ENCODE results near the gene CAMK2B.

CAMK2B gene

DNA sequence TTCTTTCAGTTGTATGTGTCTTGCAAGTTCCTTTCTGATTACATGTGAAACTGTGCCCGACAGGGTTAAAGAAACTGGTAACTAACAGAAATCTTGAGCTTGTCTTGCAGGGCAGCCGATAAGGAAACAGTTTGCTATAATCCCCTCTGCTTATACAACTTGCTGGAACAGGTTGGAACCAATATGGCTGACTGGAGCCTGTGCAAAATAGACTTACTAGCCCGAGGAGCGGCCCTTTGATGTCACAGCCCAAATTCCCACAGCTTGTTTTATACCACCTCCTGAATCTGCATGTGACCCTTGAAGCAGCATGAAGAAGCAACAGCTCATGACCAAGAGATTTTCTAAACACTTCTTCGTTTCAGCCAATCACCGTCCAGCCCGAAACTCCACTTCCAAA, 127.9 kb downstream of the CAMK2B start:
- no peak overlapping the region for H3K4me3 ChIP-seq (ENCODE audit: low read depth, low read length)
- no peak for DNase-seq (ENCODE audit: low read depth)
- TF ChIP-seq, protein P1, sequence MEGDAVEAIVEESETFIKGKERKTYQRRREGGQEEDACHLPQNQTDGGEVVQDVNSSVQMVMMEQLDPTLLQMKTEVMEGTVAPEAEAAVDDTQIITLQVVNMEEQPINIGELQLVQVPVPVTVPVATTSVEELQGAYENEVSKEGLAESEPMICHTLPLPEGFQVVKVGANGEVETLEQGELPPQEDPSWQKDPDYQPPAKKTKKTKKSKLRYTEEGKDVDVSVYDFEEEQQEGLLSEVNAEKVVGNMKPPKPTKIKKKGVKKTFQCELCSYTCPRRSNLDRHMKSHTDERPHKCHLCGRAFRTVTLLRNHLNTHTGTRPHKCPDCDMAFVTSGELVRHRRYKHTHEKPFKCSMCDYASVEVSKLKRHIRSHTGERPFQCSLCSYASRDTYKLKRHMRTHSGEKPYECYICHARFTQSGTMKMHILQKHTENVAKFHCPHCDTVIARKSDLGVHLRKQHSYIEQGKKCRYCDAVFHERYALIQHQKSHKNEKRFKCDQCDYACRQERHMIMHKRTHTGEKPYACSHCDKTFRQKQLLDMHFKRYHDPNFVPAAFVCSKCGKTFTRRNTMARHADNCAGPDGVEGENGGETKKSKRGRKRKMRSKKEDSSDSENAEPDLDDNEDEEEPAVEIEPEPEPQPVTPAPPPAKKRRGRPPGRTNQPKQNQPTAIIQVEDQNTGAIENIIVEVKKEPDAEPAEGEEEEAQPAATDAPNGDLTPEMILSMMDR (IDR thresholded peaks at IDR 0.05; ENCODE audit: control insufficient read depth, extremely low read depth, insufficient read depth): no peak

DNA sequence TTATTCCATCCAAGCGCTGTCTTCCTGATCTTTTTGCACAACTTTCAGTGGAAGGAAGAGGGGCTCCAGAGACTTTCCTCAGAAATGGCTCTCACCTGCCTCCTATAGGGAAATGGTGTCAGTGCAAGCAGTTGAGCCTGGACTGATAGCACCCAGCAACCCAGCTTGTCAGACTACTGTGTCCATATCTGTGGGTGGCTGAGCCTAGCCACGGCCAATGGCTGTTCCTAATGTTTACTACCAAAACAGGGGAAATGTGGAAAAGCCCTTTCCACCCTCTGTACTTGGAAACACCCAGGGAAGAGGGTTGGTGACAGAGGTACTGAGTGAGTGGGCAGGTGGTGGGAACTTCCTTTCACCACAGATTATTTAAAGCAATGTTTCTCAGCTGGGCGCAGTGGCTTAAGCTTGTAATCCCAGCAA, 128.9 kb downstream of the CAMK2B start:
- no peak overlapping the region for H3K4me3 ChIP-seq (ENCODE audit: low read depth, low read length)
- TF ChIP-seq, protein P1 (IDR thresholded peaks at IDR 0.05; ENCODE audit: control insufficient read depth, extremely low read depth, insufficient read depth): peak; percentile 54
- DNase-seq (ENCODE audit: low read depth): no peak

DNA sequence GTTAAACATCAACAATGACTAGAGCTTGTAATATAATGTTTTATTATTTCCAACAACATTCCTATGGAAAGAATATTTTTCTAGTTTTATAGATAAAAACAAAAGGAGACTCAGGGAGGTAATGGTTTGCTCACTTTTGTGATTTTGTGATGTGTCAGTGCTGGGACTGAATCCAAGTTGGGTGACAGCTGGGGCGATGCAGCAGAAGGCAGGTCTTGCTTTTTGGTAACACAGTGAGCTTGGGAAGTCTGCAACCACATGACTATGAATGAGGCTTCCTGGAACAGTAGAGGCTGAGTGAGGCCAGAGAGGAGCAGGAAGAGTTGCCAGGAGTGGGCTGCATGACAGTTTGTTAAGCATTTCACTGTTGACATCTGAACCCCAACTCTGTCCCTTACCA, 129.5 kb downstream of the CAMK2B start:
- TF ChIP-seq, protein P1 (IDR thresholded peaks at IDR 0.05; ENCODE audit: control insufficient read depth, extremely low read depth, insufficient read depth): no peak
- no peak overlapping the region for H3K4me3 ChIP-seq (ENCODE audit: low read depth, low read length)
- no peak for DNase-seq (ENCODE audit: low read depth)

GRCh38 chr7:44194562-44195145, 130.7 kb downstream of the CAMK2B start:
- TF ChIP-seq, protein P1 (IDR thresholded peaks at IDR 0.05; ENCODE audit: control insufficient read depth, extremely low read depth, insufficient read depth): no peak

GRCh38 chr7:44194069-44194468, 131.3 kb downstream of the CAMK2B start:
- no peak overlapping the region for H3K4me3 ChIP-seq (ENCODE audit: low read depth, low read length)
- TF ChIP-seq, protein P1 (IDR thresholded peaks at IDR 0.05; ENCODE audit: control insufficient read depth, extremely low read depth, insufficient read depth): no peak
- no peak for DNase-seq (ENCODE audit: low read depth)

More at GRCh38 chr7:44194562-44195145, 130.7 kb downstream of the CAMK2B start:
- H3K4me3 ChIP-seq (ENCODE audit: low read depth, low read length): no peak overlapping the region
- DNase-seq (ENCODE audit: low read depth): no peak

GRCh38 chr7:44193011-44193802, 132.2 kb downstream of the CAMK2B start:
- no peak for DNase-seq (ENCODE audit: low read depth)
- no peak overlapping the region for H3K4me3 ChIP-seq (ENCODE audit: low read depth, low read length)
- TF ChIP-seq, protein P1 (IDR thresholded peaks at IDR 0.05; ENCODE audit: control insufficient read depth, extremely low read depth, insufficient read depth): no peak
